NK-92 treated with Interleukin-12 subunit alpha and Interleukin-12 subunit beta, amount 100 ng/mL, for 24 hours (cell line): Measurements from ENCODE around the gene HS3ST6.
"Not testable (repeated sequence)": the region's sequence is repeated elsewhere in the genome, so short reads cannot be mapped to it uniquely, and the experiment has no call there.

ENCODE experiments used
- DNase-seq: peaks from one replicate; lab custom pipeline; 2025; lab: John Stamatoyannopoulos, UW

The HS3ST6 gene

GRCh38 chr16:1918351-1919326, at the start of gene HS3ST6:
Gene HS3ST6 (minus strand): TSS chr16:1918415. CDS start chr16:1918323, 92 bp downstream.
- DNase-seq: no peak

DNA sequence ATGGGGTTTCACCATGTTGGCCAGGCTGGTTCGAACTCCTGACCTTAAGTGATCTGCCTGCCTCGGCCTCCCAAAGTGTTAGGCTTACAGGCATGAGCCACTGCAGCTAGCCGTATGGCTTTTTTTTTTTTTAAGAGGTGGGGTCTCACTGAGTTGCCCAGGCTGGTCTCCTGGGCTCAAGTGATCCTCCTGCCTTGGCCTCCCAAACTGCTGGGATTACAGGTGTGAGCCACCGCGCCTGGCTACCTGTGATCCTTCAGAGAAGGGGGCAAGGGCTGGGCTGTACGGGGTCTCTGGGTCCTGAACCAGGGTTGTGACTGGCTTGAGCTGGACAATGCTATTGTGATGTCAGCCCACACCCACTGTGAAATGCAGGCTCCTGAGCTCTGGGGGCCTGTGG, 48.2 kb upstream of the HS3ST6 start, which contains the start of gene RNF151:
Gene RNF151 (plus strand): TSS at position 397 of the 400 bp plus-strand sequence. CDS start 26 bp downstream, outside the sequence.
- DNase-seq: no peak

GRCh38 chr16:1965396-1966001, 47.3 kb upstream of the HS3ST6 start:
- no peak for DNase-seq

GRCh38 chr16:1964506-1965395, 46.5 kb upstream of the HS3ST6 start, which contains the start of gene RPS2:
Gene RPS2 (minus strand): TSS chr16:1964826. CDS start chr16:1964625, 201 bp downstream.
- peak; percentile 98 for DNase-seq

- peak; percentile 46 for DNase-seq
These were observed 45.7 kb upstream of the HS3ST6 start for GRCh38 chr16:1963806-1964505.

DNA sequence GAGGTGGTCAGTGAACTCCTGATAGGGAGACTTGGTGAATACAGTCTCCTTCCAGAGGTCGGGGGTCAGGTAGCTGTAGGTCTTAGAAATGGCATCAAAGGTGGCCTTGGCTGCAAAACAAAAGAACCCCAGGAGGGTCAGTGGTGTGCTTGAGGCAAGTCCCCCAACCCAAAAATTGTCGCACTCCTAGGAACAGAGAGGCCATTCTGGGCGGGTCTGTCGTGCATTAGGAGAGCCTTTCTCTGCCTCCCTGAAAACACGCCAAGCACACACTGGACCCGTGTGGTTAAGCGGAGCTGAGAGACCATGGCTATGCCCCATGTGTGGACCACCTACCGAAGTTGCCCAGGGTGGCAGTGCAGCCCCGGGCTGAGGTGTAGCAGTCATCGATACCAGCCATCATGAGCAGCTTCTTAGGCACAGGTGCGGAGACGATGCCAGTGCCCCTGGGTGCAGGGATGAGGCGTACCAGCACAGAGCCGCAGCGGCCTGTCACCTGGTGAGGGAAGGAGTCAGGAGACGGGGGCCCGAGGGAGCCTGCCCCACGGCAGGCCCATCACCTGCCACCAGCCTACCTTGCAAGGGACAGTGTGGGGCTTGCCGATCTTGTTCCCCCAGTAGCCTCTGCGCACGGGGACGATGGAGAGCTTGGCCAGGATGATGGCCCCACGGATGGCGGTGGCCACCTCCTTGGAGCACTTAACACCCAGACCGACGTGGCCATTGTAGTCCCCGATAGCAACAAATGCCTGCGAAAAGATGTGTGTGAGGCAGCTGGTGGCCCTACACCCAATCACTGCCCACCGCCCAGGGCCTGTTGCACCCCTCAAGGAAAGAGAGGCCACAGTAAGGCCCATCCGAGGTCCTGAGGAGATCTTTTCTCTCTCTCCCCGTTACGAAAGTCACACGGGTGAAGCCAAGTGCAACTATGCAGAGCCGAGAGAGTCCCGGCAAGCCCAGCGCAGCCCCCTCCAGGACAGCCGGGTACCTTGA, 44.2 kb upstream of the HS3ST6 start:
- DNase-seq: not testable (repeated sequence)

DNA sequence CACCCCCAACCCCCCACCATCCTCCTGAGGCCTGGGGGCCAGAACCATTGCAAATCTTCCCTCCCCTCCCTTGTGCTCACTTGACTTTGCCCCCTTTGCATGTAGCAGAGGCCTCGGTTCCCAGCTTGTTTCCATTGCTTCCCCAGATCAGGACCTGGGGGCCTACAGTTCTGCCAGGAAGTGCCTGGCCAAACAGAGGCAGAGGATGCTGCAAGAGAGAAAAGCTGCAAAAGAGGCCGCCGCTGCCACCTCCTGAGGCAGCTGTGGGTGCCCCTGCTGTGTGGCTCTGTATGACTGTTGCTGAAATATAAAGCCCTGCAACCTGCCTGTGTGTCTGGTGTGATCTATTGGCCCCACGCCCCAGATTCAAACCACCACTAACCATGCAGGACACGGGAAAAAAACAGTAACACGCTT, 43.4 kb upstream of the HS3ST6 start:
- DNase-seq: no peak

DNA sequence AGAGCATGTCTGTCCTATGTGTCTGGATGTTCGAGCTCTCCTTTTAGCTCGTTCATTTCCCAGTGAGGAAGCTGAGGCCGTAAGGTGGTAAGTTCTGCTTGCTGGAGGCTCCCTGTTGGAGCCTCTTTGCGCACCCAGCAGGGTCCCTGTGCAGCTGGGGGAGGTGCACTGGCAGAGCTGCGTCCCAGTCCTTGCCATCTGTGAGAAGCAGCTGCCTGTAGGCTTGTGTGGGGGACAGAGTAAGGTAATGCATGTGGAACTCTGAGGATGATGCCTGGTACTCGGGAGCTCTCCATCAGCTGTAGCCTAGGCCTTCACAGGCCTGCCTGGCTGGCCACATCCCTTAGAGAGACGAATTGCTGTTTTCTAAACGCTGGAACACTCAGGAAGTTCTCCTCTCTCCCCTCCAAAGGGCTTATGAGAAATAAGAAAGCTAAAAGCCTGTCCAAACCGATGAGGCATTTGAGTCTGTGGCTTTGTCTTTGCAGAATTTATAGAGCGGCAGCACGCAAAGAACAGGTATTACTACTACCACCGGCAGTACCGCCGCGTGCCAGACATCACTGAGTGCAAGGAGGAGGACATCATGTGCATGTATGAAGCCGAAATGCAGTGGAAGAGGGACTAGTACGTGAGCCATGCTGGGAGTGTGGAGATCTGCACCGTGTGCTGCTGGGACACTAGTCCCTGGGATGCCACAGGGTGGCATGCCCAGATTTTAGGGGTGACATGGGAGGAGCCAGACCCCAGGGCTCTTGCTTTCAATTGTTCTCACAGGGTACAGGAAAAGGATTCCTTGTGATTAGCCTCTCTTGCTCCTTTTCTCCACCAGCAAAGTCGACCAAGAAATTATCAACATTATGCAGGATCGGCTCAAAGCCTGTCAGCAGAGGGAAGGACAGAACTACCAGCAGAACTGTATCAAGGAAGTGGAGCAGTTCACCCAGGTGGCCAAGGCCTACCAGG, 42.7 kb upstream of the HS3ST6 start:
- DNase-seq: no peak

DNA sequence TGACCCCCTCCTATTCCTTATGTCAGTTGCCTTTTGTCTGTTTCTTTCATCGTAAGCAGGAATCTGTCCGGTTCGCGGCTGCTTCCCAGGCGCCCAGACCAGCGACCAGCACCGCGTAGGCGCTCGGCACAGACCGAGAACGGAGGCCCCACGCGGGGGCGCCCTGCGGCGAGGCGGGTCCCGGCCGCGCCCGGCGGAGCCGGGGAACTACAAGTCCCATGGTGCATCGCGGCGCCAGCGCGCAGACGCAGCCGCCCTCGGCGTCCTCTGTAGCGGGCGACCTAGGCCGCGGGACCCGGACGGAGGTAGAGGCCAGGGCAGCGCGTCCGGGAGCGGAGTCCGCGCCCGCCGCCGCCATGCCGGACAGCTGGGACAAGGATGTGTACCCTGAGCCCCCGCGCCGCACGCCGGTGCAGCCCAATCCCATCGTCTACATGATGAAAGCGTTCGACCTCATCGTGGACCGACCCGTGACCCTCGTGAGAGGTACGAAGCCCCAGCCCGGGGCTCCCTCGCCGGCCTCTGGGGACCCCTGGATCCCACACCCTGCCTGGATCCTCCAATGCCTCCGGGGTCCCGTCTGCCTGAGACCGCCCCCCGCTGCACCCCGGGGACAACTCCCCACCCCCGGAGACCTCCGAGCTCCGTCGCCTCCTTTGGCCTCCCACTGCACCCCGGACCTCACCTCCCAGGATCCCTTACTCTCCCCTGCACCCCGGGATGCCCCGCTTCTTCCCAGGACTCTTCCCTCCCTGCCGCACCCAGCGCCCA, 41.2 kb upstream of the HS3ST6 start, which contains the start of gene NDUFB10:
Gene NDUFB10 (plus strand): TSS at position 270 of the 771 bp plus-strand sequence. CDS start 87 bp downstream, at position 357.
- peak; percentile 88 for DNase-seq

- DNase-seq: no peak
These were observed 40.6 kb upstream of the HS3ST6 start for GRCh38 chr16:1958715-1959268.

DNA sequence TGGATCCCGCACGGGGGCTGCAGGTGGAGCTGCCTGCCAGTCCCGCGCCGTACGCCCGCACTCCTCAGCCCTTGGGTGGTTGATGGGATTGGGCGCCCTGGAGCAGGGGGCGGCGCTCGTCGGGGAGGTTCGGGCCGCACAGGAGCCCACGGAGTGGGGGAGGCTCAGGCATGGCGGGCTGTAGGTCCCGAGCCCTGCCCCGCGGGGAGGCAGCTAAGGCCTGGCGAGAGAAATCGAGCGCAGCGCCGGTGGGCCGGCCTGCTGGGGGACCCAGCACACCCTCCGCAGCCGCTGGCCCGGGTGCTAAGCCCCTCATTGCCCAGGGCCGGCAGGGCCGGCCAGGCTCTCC, 39.9 kb upstream of the HS3ST6 start:
- DNase-seq: not testable (repeated sequence)

DNA sequence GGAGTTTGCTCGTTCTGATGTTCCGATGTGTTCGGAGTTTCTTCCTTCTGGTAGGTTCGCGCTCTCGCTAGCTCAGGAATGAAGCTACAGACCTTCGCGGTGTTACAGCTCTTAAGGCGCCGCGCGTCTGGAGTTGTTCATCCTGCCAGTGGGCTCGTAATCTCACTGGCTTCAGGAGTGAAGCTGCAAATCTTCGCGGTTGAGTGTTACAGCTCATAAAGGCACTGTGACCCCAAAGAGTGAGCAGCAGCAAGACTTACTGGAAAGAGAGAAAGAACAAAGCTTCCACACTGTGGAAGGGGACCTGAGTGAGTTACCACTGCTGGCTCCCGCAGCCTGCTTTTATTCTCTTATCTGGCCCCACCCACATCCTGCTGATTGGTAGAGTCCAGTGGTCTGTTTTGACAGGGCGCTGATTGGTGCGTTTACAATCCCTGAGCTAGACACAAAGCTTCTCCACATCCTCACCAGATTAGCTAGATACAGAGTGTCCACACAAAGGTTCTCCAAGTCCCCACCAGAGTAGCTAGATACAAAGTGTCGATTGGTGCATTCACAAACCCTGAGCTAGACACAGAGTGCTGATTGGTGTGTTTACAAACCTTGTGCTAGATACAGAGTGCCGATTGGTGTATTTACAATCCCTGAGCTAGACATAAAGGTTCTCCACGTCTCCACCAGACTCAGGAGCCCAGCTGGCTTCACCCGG, 39.4 kb upstream of the HS3ST6 start:
- DNase-seq: not testable (repeated sequence)

GRCh38 chr16:1953734-1954133, 35.5 kb upstream of the HS3ST6 start:
- no peak for DNase-seq

DNA sequence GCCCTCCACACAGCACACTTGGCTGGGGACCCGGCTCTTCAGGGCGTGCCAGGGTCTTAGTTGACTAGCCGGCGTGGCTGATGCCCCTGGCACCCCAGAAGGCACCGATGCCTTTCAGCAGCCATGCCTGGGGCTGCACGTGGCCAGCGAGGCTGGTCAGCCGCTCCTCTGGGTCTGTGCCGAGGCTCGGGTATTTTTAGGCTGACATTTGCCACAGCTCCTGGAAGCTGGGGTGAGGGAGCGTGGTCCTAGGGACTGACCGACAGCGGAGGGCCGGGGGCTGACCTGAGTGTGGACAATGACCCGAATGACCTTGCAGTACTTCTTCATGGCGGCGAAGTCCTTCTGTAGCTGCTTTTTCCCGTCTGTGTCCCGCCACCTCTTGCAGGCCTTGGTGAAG, 32.3 kb upstream of the HS3ST6 start:
- DNase-seq: no peak

GRCh38 chr16:1950047-1950446, 31.8 kb upstream of the HS3ST6 start:
- DNase-seq: no peak

DNA sequence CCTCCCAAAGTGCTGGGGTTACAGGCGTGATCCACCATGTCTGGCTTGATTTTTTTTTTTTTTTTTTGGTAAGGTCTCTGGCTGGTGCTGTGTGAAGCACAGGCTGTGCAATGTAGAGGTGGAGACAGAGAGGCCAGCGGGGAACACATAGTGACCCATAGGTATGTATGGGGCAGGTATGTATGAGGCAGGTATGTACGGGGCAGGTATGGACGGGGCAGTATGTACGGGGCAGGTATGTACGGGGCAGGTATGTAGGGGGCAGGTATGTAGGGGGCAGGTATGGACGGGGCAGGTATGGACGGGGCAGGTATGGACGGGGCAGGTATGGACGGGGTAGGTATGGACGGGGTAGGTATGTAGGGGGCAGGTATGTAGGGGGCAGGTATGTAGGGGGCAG, 31.3 kb upstream of the HS3ST6 start:
- no peak for DNase-seq

GRCh38 chr16:1947369-1947670, 29.1 kb upstream of the HS3ST6 start:
- no peak for DNase-seq
